ENCODE data around the gene LRGUK. TPM values are rescaled to one million over a fixed set of nuclear protein-coding genes. Genes with fewer than 3 reads are reported as not detected.

LRGUK gene
- total and polyA plus RNA-seq, 4 donors: 2.5 to 5.4 (median 3.9) TPM

DNA sequence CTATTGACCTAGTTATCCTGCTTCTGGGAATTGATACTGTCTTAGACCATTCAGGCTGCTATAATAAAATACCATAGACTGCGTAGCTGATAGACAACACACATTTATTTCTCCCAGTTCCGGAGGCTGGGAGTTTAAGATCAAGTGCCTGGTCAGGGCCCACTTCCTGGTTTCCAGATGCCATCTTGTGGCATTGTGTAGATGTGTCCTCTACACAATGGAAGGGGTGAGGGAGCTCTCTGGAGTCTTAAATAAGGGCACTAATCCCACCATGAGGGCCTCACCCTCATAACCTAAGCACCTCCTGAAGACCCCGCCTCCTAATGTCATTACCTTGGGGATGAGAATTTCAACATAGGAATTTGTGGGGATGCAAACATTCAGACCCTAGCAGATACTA is 127.2 kb downstream of the LRGUK start:
- Histone ChIP-seq H3K36me3 (ENCODE audit: control insufficient read depth, insufficient read depth, low read length) (no peaks in the 10 kb centered on the region), H3K27ac (ENCODE audit: low read depth, low read length) (no peak overlapping the region), H3K4me1 (ENCODE audit: control insufficient read depth, insufficient read depth, low read length) (no peaks in the 10 kb centered on the region), H3K9me3 (ENCODE audit: control insufficient read depth, insufficient read depth, low read length) (no peaks in the 10 kb centered on the region), H3K4me3 (ENCODE audit: low read depth, low read length) (no peak overlapping the region), H3K27me3 (ENCODE audit: control insufficient read depth, insufficient read depth, low read length) (no peaks in the 10 kb centered on the region)
- WGBS (ENCODE audit: insufficient coverage): no CpG with 5 or more reads among the region's 3 CpGs
- peak in 1 of 6 donors; percentile 34 for DNase-seq (ENCODE audit: low read depth in 4 of 6, low spot score in 6 of 6)

DNA sequence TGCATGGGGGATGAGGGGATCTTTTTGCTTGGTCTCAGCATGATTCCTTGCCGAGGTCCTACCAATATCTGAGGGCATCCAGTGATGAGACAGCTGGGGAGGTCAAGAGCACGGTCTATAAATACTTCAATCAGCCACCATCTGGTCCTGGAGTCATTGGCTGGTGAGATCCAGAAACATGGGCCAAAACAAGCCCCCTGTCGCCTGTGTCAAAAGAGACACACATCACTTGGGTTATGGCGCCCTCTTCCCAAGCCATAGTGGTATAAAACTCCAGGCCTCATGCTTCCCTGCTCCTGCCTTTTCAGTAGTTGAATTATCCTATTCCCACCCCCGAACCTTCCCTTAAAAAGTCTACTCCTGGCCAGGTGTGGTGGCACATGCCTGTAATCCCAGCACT is 128.7 kb downstream of the LRGUK start:
- no peaks in the 10 kb centered on the region for H3K9me3 ChIP-seq (ENCODE audit: control insufficient read depth, insufficient read depth, low read length)
- no peaks in the 10 kb centered on the region for H3K27me3 ChIP-seq (ENCODE audit: control insufficient read depth, insufficient read depth, low read length)
- no peaks in the 10 kb centered on the region for H3K4me1 ChIP-seq (ENCODE audit: control insufficient read depth, insufficient read depth, low read length)
- H3K4me3 ChIP-seq (ENCODE audit: low read depth, low read length): no peak overlapping the region
- no peaks in the 10 kb centered on the region for H3K36me3 ChIP-seq (ENCODE audit: control insufficient read depth, insufficient read depth, low read length)
- no peak overlapping the region for H3K27ac ChIP-seq (ENCODE audit: low read depth, low read length)
- DNase-seq (ENCODE audit: low read depth in 4 of 6, low spot score in 6 of 6): peak in 1 of 6 donors; percentile 44
- WGBS (ENCODE audit: insufficient coverage): 80% methylated on average over 5 of the region's 5 CpGs

DNA sequence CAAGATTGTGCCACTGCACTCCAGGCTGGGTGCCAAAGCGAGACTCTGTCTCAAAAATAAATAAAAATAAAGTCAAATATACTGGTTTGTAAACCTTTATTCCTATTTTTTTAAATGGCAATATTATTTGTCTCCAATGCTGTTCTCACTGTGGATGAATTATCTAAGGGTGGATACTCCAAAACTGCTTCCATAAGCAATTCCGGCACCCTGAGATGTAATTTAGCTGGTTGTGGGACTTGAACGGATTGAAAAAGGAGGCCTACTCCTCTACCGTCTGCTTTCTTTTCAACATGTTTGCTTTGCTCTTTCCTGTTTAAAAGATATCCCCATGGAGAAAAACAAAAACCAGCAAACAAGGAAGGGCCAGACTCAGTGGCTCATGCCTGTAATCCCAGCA is 135.2 kb downstream of the LRGUK start:
- Histone ChIP-seq H3K4me3 (ENCODE audit: low read depth, low read length) (no peak overlapping the region), H3K4me1 (ENCODE audit: control insufficient read depth, insufficient read depth, low read length) (no peaks in the 10 kb centered on the region), H3K36me3 (ENCODE audit: control insufficient read depth, insufficient read depth, low read length) (no peaks in the 10 kb centered on the region), H3K27me3 (ENCODE audit: control insufficient read depth, insufficient read depth, low read length) (no peaks in the 10 kb centered on the region), H3K9me3 (ENCODE audit: control insufficient read depth, insufficient read depth, low read length) (no peaks in the 10 kb centered on the region), H3K27ac (ENCODE audit: low read depth, low read length) (no peak overlapping the region)
- DNase-seq (ENCODE audit: low read depth in 4 of 6, low spot score in 6 of 6): no peak
- WGBS (ENCODE audit: insufficient coverage): 100% methylated on average over 1 of the region's 4 CpGs

DNA sequence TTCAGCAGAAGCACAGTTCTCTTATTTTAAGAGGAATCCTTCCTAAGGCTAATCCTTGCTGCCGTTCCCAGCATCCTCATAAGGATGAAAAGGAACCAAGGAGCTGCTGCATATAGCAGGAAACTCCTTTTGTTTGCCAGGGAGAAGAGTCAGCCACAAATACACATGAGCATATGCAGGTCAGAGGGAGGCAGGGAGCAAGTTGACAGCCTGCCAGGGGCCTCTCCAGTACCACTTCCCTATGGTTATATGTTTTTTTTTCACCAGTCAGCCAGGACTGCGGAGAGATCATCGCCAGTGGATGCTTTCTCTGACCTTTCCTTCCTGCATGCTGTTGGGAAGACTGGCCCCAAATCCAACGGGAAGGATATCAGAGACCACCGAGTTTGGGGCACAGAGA is 149.8 kb downstream of the LRGUK start:
- no peak overlapping the region for H3K4me3 ChIP-seq (ENCODE audit: low read depth, low read length)
- H3K36me3 ChIP-seq (ENCODE audit: control insufficient read depth, insufficient read depth, low read length): no peaks in the 10 kb centered on the region
- H3K4me1 ChIP-seq (ENCODE audit: control insufficient read depth, insufficient read depth, low read length): no peaks in the 10 kb centered on the region
- WGBS (ENCODE audit: insufficient coverage): 65% methylated on average over 3 of the region's 5 CpGs
- no peaks in the 10 kb centered on the region for H3K9me3 ChIP-seq (ENCODE audit: control insufficient read depth, insufficient read depth, low read length)
- DNase-seq (ENCODE audit: low read depth in 4 of 6, low spot score in 6 of 6): no peak
- H3K27me3 ChIP-seq (ENCODE audit: control insufficient read depth, insufficient read depth, low read length): no peaks in the 10 kb centered on the region
- no peak overlapping the region for H3K27ac ChIP-seq (ENCODE audit: low read depth, low read length)

DNA sequence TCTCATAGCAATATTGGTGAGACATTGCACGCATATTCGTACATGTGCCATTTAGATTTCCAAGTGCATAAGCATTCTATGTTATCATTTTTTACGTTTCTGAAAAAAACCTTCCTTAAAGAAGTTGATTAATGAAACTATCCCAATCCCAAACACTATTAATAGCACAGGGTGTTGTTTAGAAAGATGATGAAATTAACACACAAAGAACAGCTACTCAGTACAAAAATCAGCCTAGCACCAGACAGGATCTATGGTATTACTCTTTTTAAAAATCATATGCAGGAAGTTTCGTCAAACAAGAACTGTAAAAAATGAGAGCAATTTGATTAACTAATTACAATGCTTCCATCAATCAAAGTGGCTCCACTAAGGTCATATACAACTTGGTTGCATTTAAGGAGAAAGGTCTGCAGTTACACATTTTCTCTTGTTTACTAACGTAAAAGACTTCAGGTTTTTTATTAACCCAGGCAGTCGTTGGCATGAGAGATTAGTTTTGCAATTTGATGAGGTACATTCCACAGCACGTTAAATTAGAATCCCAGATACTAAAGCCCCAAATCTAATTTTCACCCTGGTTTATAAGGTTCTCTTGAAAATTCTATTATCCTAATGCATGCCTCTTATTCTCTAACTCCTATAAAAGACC is 151.5 kb downstream of the LRGUK start:
- Histone ChIP-seq H3K27ac (ENCODE audit: low read depth, low read length) (no peak overlapping the region), H3K4me1 (ENCODE audit: control insufficient read depth, insufficient read depth, low read length) (no peaks in the 10 kb centered on the region), H3K9me3 (ENCODE audit: control insufficient read depth, insufficient read depth, low read length) (no peaks in the 10 kb centered on the region), H3K4me3 (ENCODE audit: low read depth, low read length) (no peak overlapping the region), H3K27me3 (ENCODE audit: control insufficient read depth, insufficient read depth, low read length) (no peaks in the 10 kb centered on the region), H3K36me3 (ENCODE audit: control insufficient read depth, insufficient read depth, low read length) (no peaks in the 10 kb centered on the region)
- 100% methylated on average over 2 of the region's 7 CpGs for WGBS (ENCODE audit: insufficient coverage)
- DNase-seq (ENCODE audit: low read depth in 4 of 6, low spot score in 6 of 6): peak in 1 of 6 donors; percentile 32

DNA sequence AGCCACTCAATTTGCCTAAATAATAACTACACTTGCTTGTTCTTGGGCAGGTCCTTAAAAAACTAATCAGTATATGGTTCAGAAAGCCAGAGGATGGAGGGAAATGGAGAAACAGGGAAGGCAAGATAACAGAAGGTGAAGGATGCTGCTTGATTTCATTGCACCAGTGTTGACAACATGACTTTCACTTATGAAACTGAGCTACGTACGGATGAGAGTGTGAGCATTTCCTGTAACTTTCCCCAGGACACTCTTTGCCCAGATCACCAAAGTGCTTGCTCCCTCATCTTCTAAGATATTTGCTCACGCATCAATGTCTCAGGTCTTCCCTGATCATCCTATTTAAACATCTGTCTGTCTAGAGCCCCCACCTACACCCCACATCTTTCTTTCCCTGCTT is 152.2 kb downstream of the LRGUK start:
- Histone ChIP-seq H3K9me3 (ENCODE audit: control insufficient read depth, insufficient read depth, low read length) (no peaks in the 10 kb centered on the region), H3K4me3 (ENCODE audit: low read depth, low read length) (no peak overlapping the region), H3K27ac (ENCODE audit: low read depth, low read length) (no peak overlapping the region), H3K36me3 (ENCODE audit: control insufficient read depth, insufficient read depth, low read length) (no peaks in the 10 kb centered on the region), H3K4me1 (ENCODE audit: control insufficient read depth, insufficient read depth, low read length) (no peaks in the 10 kb centered on the region), H3K27me3 (ENCODE audit: control insufficient read depth, insufficient read depth, low read length) (no peaks in the 10 kb centered on the region)
- DNase-seq (ENCODE audit: low read depth in 4 of 6, low spot score in 6 of 6): no peak
- WGBS (ENCODE audit: insufficient coverage): 67% methylated on average over 3 of the region's 3 CpGs

DNA sequence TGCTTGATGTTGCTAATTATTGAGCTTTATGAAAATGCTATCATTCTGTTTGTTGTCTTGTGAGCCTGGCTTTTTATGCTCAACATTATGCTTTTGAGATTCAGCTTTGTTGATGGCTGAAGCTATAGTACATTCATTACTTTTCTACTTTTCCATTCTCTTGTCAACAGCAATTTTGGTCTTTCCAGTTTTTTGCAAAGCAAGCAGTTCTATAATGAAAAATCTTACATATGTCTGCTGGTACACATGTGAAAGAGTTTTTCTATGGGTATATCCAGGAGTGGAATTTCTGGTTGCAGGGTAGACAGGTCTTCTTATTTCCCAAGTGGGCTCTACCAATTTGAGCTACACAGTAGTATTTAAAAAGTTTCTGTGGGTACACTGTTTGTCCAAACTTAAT is 152.8 kb downstream of the LRGUK start:
- Histone ChIP-seq H3K4me1 (ENCODE audit: control insufficient read depth, insufficient read depth, low read length) (no peaks in the 10 kb centered on the region), H3K9me3 (ENCODE audit: control insufficient read depth, insufficient read depth, low read length) (no peaks in the 10 kb centered on the region), H3K4me3 (ENCODE audit: low read depth, low read length) (no peak overlapping the region), H3K27me3 (ENCODE audit: control insufficient read depth, insufficient read depth, low read length) (no peaks in the 10 kb centered on the region), H3K27ac (ENCODE audit: low read depth, low read length) (no peak overlapping the region), H3K36me3 (ENCODE audit: control insufficient read depth, insufficient read depth, low read length) (no peaks in the 10 kb centered on the region)
- no peak for DNase-seq (ENCODE audit: low read depth in 4 of 6, low spot score in 6 of 6)

DNA sequence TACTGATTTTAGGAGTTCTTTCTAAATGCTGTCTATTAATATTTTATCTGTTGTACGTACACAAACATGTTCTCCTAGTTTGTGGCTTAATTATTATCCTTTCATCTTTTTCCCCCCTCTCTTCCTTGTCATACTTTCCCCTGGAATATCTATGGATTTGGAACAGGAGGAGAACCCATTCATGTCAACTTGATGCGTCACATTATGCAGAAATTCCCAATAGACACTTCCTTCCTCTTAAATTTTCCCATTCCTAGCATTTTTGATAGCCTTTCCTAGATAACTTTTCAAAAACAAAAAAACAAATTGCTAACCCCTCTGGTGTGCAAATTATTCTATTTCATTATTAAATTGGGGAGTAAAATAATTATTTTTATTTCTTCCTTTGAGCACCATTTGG is 153.4 kb downstream of the LRGUK start:
- no CpG with 5 or more reads among the region's 2 CpGs for WGBS (ENCODE audit: insufficient coverage)

DNA sequence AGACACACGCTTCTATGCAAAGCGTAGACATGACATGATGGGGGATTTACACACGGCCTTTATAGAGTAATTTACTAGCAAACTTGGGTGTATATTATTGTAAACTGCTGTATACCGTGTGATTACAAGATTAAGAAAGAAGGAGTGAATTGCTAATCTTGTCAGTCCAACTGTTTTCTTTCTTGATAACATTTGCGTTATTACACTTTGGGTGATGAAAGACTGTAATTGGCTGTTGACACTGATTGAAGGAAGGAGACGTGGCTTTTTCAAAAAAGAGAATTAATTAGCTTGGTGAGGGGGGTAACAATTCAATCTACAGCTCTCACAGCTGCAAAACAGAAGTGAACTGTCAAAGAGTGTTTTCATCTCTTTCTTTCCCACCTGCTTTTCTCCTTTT is 156.9 kb downstream of the LRGUK start:
- WGBS (ENCODE audit: insufficient coverage): 87% methylated on average over 3 of the region's 6 CpGs
- no peaks in the 10 kb centered on the region for H3K9me3 ChIP-seq (ENCODE audit: control insufficient read depth, insufficient read depth, low read length)
- no peaks in the 10 kb centered on the region for H3K36me3 ChIP-seq (ENCODE audit: control insufficient read depth, insufficient read depth, low read length)
- H3K4me1 ChIP-seq (ENCODE audit: control insufficient read depth, insufficient read depth, low read length): no peaks in the 10 kb centered on the region
- H3K27ac ChIP-seq (ENCODE audit: low read depth, low read length): no peak overlapping the region
- H3K27me3 ChIP-seq (ENCODE audit: control insufficient read depth, insufficient read depth, low read length): no peaks in the 10 kb centered on the region
- H3K4me3 ChIP-seq (ENCODE audit: low read depth, low read length): no peak overlapping the region
- peak in 2 of 6 donors; percentile 58 to 59 for DNase-seq (ENCODE audit: low read depth in 4 of 6, low spot score in 6 of 6)

More for the DNA sequence above, 153.4 kb downstream of the LRGUK start:
- Histone ChIP-seq H3K9me3 (ENCODE audit: control insufficient read depth, insufficient read depth, low read length) (no peaks in the 10 kb centered on the region), H3K27me3 (ENCODE audit: control insufficient read depth, insufficient read depth, low read length) (no peaks in the 10 kb centered on the region), H3K36me3 (ENCODE audit: control insufficient read depth, insufficient read depth, low read length) (no peaks in the 10 kb centered on the region), H3K27ac (ENCODE audit: low read depth, low read length) (no peak overlapping the region), H3K4me3 (ENCODE audit: low read depth, low read length) (no peak overlapping the region), H3K4me1 (ENCODE audit: control insufficient read depth, insufficient read depth, low read length) (no peaks in the 10 kb centered on the region)
- no peak for DNase-seq (ENCODE audit: low read depth in 4 of 6, low spot score in 6 of 6)

DNA sequence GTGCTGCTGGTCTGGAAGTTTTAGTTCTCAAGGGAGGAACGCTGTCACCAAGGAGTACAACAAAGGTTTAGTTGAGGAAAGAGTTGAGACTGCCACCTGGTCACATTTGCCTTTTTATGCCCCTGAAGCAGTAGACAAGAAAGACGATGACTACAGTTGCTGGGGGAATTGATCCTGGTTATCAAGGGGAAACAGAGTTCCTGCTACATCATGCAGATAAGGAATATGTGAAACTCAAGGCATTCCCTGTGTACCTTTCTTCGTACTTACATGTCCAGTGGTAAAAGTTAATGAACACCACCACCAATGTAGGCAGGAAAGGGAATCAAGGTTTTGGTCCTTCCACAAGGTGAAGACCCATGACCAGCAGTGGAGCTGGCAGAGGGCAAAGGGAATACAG is 157.8 kb downstream of the LRGUK start:
- Histone ChIP-seq H3K36me3 (ENCODE audit: control insufficient read depth, insufficient read depth, low read length) (no peaks in the 10 kb centered on the region), H3K9me3 (ENCODE audit: control insufficient read depth, insufficient read depth, low read length) (no peaks in the 10 kb centered on the region), H3K4me1 (ENCODE audit: control insufficient read depth, insufficient read depth, low read length) (no peaks in the 10 kb centered on the region), H3K27ac (ENCODE audit: low read depth, low read length) (no peak overlapping the region), H3K4me3 (ENCODE audit: low read depth, low read length) (no peak overlapping the region), H3K27me3 (ENCODE audit: control insufficient read depth, insufficient read depth, low read length) (no peaks in the 10 kb centered on the region)
- 100% methylated on average over 1 of the region's 3 CpGs for WGBS (ENCODE audit: insufficient coverage)
- no peak for DNase-seq (ENCODE audit: low read depth in 4 of 6, low spot score in 6 of 6)

Measured in spinal cord (tissue), 10 donors.